ENCODE measurements around the gene CRCP.
A peak's percentile ranks its signal among the peaks of the same experiment; 100 is the strongest.
"Not testable (repeated sequence)": the region's sequence is repeated elsewhere in the genome, so short reads cannot be mapped to it uniquely, and the experiment has no call there.

CRCP gene

GRCh38 chr7:66152371-66153191 lies 37.9 kb downstream of the CRCP start:
- Histone ChIP-seq H3K9me3 (ENCODE audit: control insufficient read depth in 5 of 5, low read length in 5 of 5) (no peaks in the 10 kb centered on the region), H3K4me3 (ENCODE audit: low read depth in 1 of 5, low read length in 5 of 5) (peak overlapping the region; percentile 19 to 51 (median 43)), H3K27ac (ENCODE audit: low read depth, low read length) (peak overlapping the region; percentile 89), H3K4me1 (ENCODE audit: control insufficient read depth in 5 of 5, insufficient read depth in 5 of 5, low read length in 5 of 5) (peaks cover 9 to 49% (median 28%) of the 10 kb centered on the region in 5 donors), H3K9ac (ENCODE audit: low read length in 5 of 5) (peak overlapping the region in 3 of 5 donors; percentile 10 to 56 (median 28)), H3K27me3 (ENCODE audit: control insufficient read depth in 5 of 5, insufficient read depth in 4 of 5, low read length in 5 of 5) (no peaks in the 10 kb centered on the region), H3K36me3 (ENCODE audit: control insufficient read depth in 5 of 5, insufficient read depth in 5 of 5, low read length in 5 of 5) (peaks cover 0 to 34% (median 17%) of the 10 kb centered on the region in 5 donors)

GRCh38 chr7:66153691-66154090 lies 39.0 kb downstream of the CRCP start:
- peaks cover 0 to 33% (median 23%) of the 10 kb centered on the region in 5 donors for H3K36me3 ChIP-seq (ENCODE audit: control insufficient read depth in 5 of 5, insufficient read depth in 5 of 5, low read length in 5 of 5)
- no peak overlapping the region for H3K4me3 ChIP-seq (ENCODE audit: low read depth in 1 of 5, low read length in 5 of 5)
- H3K27ac ChIP-seq (ENCODE audit: low read depth, low read length), result peak overlapping the region; percentile 89
- H3K27me3 ChIP-seq (ENCODE audit: control insufficient read depth in 5 of 5, insufficient read depth in 4 of 5, low read length in 5 of 5), result no peaks in the 10 kb centered on the region
- no peak overlapping the region for H3K9ac ChIP-seq (ENCODE audit: low read length in 5 of 5)
- H3K9me3 ChIP-seq (ENCODE audit: control insufficient read depth in 5 of 5, low read length in 5 of 5), result no peaks in the 10 kb centered on the region
- peaks cover 9 to 45% (median 28%) of the 10 kb centered on the region in 5 donors for H3K4me1 ChIP-seq (ENCODE audit: control insufficient read depth in 5 of 5, insufficient read depth in 5 of 5, low read length in 5 of 5)

GRCh38 chr7:66156035-66156434 lies 41.4 kb downstream of the CRCP start:
- H3K36me3 ChIP-seq (ENCODE audit: control insufficient read depth in 5 of 5, insufficient read depth in 5 of 5, low read length in 5 of 5), result peaks cover 0 to 33% (median 23%) of the 10 kb centered on the region in 5 donors
- not testable (repeated sequence) for H3K27me3 ChIP-seq (ENCODE audit: control insufficient read depth in 5 of 5, insufficient read depth in 4 of 5, low read length in 5 of 5); H3K9me3 ChIP-seq (ENCODE audit: control insufficient read depth in 5 of 5, low read length in 5 of 5); H3K9ac ChIP-seq (ENCODE audit: low read length in 5 of 5); H3K27ac ChIP-seq (ENCODE audit: low read depth, low read length); H3K4me3 ChIP-seq (ENCODE audit: low read depth in 1 of 5, low read length in 5 of 5)
- peaks cover 6 to 29% (median 19%) of the 10 kb centered on the region in 5 donors for H3K4me1 ChIP-seq (ENCODE audit: control insufficient read depth in 5 of 5, insufficient read depth in 5 of 5, low read length in 5 of 5)

DNA sequence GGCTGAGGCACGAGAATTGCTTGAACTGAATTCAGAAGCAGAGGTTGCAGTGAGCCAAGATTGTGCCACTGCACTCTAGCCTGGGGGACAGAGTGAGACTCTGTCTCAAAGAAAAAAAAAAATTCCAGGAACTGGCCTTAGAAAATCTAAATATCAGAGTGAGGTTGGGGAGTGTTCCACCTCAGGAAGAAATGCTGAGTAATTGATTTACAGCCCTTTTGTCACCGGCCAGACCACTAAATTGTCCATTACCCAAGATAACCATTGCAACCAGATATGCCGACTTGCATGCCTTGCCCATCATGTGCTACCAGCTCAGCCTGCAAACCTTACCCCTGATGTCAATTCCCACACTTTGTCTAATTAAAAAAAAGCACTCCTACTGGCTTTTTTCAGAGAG lies 42.4 kb downstream of the CRCP start:
- no peaks in the 10 kb centered on the region for H3K9me3 ChIP-seq (ENCODE audit: control insufficient read depth in 5 of 5, low read length in 5 of 5)
- H3K27ac ChIP-seq (ENCODE audit: low read depth, low read length), result no peak overlapping the region
- H3K4me1 ChIP-seq (ENCODE audit: control insufficient read depth in 5 of 5, insufficient read depth in 5 of 5, low read length in 5 of 5), result peaks cover 4 to 19% (median 11%) of the 10 kb centered on the region in 5 donors
- H3K27me3 ChIP-seq (ENCODE audit: control insufficient read depth in 5 of 5, insufficient read depth in 4 of 5, low read length in 5 of 5), result no peaks in the 10 kb centered on the region
- H3K4me3 ChIP-seq (ENCODE audit: low read depth in 1 of 5, low read length in 5 of 5), result no peak overlapping the region
- H3K36me3 ChIP-seq (ENCODE audit: control insufficient read depth in 5 of 5, insufficient read depth in 5 of 5, low read length in 5 of 5), result peaks cover 0 to 32% (median 21%) of the 10 kb centered on the region in 5 donors
- no peak overlapping the region for H3K9ac ChIP-seq (ENCODE audit: low read length in 5 of 5)

- Histone ChIP-seq H3K9ac (ENCODE audit: low read length in 5 of 5) (no peak overlapping the region), H3K4me3 (ENCODE audit: low read depth in 1 of 5, low read length in 5 of 5) (no peak overlapping the region), H3K9me3 (ENCODE audit: control insufficient read depth in 5 of 5, low read length in 5 of 5) (no peaks in the 10 kb centered on the region), H3K27ac (ENCODE audit: low read depth, low read length) (no peak overlapping the region), H3K4me1 (ENCODE audit: control insufficient read depth in 5 of 5, insufficient read depth in 5 of 5, low read length in 5 of 5) (peaks cover 0 to 5% (median 0%) of the 10 kb centered on the region in 5 donors), H3K27me3 (ENCODE audit: control insufficient read depth in 5 of 5, insufficient read depth in 4 of 5, low read length in 5 of 5) (no peaks in the 10 kb centered on the region), H3K36me3 (ENCODE audit: control insufficient read depth in 5 of 5, insufficient read depth in 5 of 5, low read length in 5 of 5) (peaks cover 0 to 6% (median 0%) of the 10 kb centered on the region in 5 donors)
Observed at GRCh38 chr7:66162622-66163021, 48.0 kb downstream of the CRCP start.

DNA sequence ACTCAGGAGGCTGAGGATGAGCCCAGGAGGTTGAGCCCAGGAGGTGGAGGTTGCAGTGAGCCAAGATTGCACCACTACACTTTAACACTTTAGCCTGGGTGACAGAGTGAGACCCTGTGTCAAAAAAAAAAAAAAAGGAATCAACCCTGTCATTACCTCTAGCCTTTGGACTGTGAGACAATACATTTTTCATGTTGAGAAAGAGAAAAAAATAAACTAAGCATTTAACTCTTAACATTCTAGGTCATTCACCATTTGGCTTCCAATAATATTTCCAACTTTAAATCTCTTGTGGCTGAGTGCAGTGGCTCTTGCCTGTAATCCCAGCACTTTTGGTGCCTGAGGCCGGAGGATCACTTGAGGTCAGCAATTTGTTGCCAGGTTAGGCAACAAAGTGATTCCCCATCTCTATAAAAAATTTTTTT lies 48.6 kb downstream of the CRCP start:
- no peaks in the 10 kb centered on the region for H3K27me3 ChIP-seq (ENCODE audit: control insufficient read depth in 5 of 5, insufficient read depth in 4 of 5, low read length in 5 of 5)
- H3K36me3 ChIP-seq (ENCODE audit: control insufficient read depth in 5 of 5, insufficient read depth in 5 of 5, low read length in 5 of 5), result peaks cover 0 to 5% (median 0%) of the 10 kb centered on the region in 5 donors
- peaks cover 0 to 8% (median 0%) of the 10 kb centered on the region in 5 donors for H3K4me1 ChIP-seq (ENCODE audit: control insufficient read depth in 5 of 5, insufficient read depth in 5 of 5, low read length in 5 of 5)
- no peak overlapping the region for H3K4me3 ChIP-seq (ENCODE audit: low read depth in 1 of 5, low read length in 5 of 5)
- no peak overlapping the region for H3K9ac ChIP-seq (ENCODE audit: low read length in 5 of 5)
- H3K9me3 ChIP-seq (ENCODE audit: control insufficient read depth in 5 of 5, low read length in 5 of 5), result no peaks in the 10 kb centered on the region
- no peak overlapping the region for H3K27ac ChIP-seq (ENCODE audit: low read depth, low read length)

- Histone ChIP-seq H3K9me3 (ENCODE audit: control insufficient read depth in 5 of 5, low read length in 5 of 5) (no peaks in the 10 kb centered on the region), H3K4me1 (ENCODE audit: control insufficient read depth in 5 of 5, insufficient read depth in 5 of 5, low read length in 5 of 5) (peaks cover 0 to 8% (median 0%) of the 10 kb centered on the region in 5 donors), H3K27me3 (ENCODE audit: control insufficient read depth in 5 of 5, insufficient read depth in 4 of 5, low read length in 5 of 5) (no peaks in the 10 kb centered on the region), H3K9ac (ENCODE audit: low read length in 5 of 5) (no peak overlapping the region), H3K4me3 (ENCODE audit: low read depth in 1 of 5, low read length in 5 of 5) (no peak overlapping the region), H3K27ac (ENCODE audit: low read depth, low read length) (no peak overlapping the region), H3K36me3 (ENCODE audit: control insufficient read depth in 5 of 5, insufficient read depth in 5 of 5, low read length in 5 of 5) (no peaks in the 10 kb centered on the region)
Observed at GRCh38 chr7:66164356-66164755, 49.7 kb downstream of the CRCP start.

DNA sequence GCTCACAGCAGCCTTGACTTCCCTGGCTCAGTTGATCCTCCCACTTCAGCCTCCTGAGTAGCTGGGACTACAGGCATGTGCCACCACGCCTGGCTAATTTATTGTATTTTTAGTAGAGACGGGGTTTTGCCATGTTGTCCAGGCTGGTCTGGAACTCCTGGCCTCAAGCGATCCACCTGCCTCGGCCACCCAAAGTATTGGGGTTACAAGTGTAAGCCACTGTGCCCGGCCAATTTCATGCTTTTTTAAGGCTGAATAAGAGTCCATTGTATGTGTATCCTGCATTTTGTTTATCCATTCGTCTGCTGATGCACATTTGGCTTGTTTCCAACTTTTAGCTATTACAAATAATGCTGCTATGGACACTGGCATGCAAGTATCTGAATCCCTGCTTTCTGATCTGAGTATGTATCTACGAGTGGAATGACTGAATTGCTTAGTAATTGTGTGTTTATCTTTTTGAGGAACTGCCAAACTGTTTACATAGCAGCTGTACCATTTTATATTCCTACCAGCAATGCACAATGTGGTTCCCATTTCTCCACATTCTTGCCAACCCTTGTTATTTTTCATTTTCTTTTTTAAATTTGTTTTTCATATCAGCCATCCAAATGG lies 53.2 kb downstream of the CRCP start:
- Histone ChIP-seq H3K4me3 (ENCODE audit: low read depth in 1 of 5, low read length in 5 of 5) (no peak overlapping the region), H3K9me3 (ENCODE audit: control insufficient read depth in 5 of 5, low read length in 5 of 5) (no peaks in the 10 kb centered on the region), H3K4me1 (ENCODE audit: control insufficient read depth in 5 of 5, insufficient read depth in 5 of 5, low read length in 5 of 5) (peaks cover 0 to 19% (median 10%) of the 10 kb centered on the region in 5 donors), H3K36me3 (ENCODE audit: control insufficient read depth in 5 of 5, insufficient read depth in 5 of 5, low read length in 5 of 5) (no peaks in the 10 kb centered on the region), H3K27ac (ENCODE audit: low read depth, low read length) (no peak overlapping the region), H3K9ac (ENCODE audit: low read length in 5 of 5) (no peak overlapping the region), H3K27me3 (ENCODE audit: control insufficient read depth in 5 of 5, insufficient read depth in 4 of 5, low read length in 5 of 5) (no peaks in the 10 kb centered on the region)

DNA sequence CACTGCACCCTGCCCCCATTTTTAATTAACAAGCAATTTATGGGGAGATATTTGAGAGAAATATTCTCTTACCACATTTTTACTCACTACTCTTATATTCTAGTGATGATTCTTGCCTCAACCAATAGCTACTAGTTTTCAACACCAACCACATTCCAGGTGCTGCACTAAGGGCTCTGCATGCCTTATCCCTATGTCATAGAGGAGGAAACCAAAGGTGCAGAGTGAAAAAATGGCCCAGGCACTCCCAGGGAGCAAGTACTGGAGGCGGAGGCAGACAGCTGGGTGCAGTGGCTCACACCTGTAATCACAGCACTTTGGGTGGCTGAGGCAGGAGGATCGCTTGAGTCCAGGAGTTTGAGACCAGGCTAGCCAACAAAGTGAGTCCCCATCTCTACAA lies 55.0 kb downstream of the CRCP start:
- H3K27ac ChIP-seq (ENCODE audit: low read depth, low read length), result no peak overlapping the region
- no peaks in the 10 kb centered on the region for H3K9me3 ChIP-seq (ENCODE audit: control insufficient read depth in 5 of 5, low read length in 5 of 5)
- peaks cover 0 to 15% (median 9%) of the 10 kb centered on the region in 5 donors for H3K4me1 ChIP-seq (ENCODE audit: control insufficient read depth in 5 of 5, insufficient read depth in 5 of 5, low read length in 5 of 5)
- no peak overlapping the region for H3K9ac ChIP-seq (ENCODE audit: low read length in 5 of 5)
- H3K36me3 ChIP-seq (ENCODE audit: control insufficient read depth in 5 of 5, insufficient read depth in 5 of 5, low read length in 5 of 5), result no peaks in the 10 kb centered on the region
- no peak overlapping the region for H3K4me3 ChIP-seq (ENCODE audit: low read depth in 1 of 5, low read length in 5 of 5)
- H3K27me3 ChIP-seq (ENCODE audit: control insufficient read depth in 5 of 5, insufficient read depth in 4 of 5, low read length in 5 of 5), result no peaks in the 10 kb centered on the region

All from subcutaneous abdominal adipose tissue (tissue), 5 donors.